ENCODE results near the gene NMNAT2.

- no peak for TF ChIP-seq CTCF (IDR thresholded peaks at IDR 0.05)
- no peak for TF ChIP-seq EZH2 (IDR thresholded peaks at IDR 0.05)
- no peak for TF ChIP-seq EZH2phosphoT487 (IDR thresholded peaks at IDR 0.05)
These were observed 121.4 kb downstream of the NMNAT2 start for GRCh38 chr1:183296782-183297181.
